Mammary epithelial cell (primary cell): ENCODE results near the gene ABHD17C.

Experiments used
- CTCF ChIP-seq, 2 donors: IDR thresholded peaks in 1 of 2; conservative IDR thresholded peaks in 1 of 2; 2 replicates each; pipeline ENCODE4 v1.5.1; 2011 to 2012; ENCODE audit warnings: inconsistent platforms in 2 of 2, low read length in 2 of 2, mild to moderate bottlenecking in 2 of 2, control low read depth in 1 of 2, low read depth in 1 of 2; ENCODE audit not compliant: insufficient read depth in 1 of 2; ENCODE audit errors: extremely low read depth in 1 of 2
- EZH2 ChIP-seq: IDR thresholded peaks from 2 replicates; pipeline ENCODE4 v1.6.1; 2012; ENCODE audit warnings: low read length, inconsistent platforms, borderline replicate concordance

DNA sequence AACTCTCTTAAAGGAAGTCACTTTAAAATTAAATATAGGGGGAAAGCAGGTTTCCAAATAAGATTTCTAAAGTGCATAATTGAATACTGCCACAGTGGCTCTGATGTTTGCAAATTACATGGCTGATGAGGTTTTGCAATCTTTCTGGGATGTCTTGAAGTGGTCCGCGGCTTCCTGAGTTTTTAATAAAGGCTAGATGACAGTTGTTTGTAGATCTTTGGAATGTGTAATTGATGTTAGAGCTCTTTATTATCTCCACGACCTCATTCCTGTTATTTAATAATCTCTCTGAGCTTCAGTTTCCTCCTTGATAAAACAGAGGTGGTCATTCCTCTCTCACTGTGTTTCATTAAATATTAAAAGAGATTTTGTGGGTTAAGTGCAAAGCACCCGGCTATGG is 57.1 kb downstream of the ABHD17C start:
- TF ChIP-seq CTCF (conservative IDR thresholded peaks at IDR 0.05 in 1 of 2, IDR thresholded peaks at IDR 0.05 in 1 of 2; ENCODE audit: extremely low read depth in 1 of 2, insufficient read depth in 1 of 2, low read depth in 1 of 2, low read length in 2 of 2) (no peak), EZH2 (no peak)
